ENCODE results near the gene ASL.

Gene ASL

DNA sequence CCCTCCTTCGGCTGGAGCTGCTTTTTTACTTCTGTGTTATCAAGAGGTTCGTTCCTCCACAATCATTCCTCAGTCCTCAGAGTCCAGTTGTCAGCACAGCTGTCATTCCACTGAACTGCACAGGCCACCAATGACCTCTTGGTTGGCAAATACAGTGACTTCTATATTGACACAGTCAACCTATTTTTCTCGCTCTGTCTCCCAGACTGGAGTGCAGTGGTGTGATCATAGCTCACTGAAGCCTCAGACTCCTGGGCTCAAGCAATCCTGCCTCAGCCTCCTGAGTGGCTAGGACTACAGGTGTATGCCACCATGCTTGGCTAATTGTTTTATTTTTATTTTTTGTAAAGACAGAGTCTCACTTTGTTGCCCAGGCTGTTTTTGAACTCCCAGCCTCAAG lies 66.7 kb downstream of the ASL start:
- H3K4me2 ChIP-seq (ENCODE audit: insufficient read depth, low read length, poor library complexity, severe bottlenecking) = no peak overlapping the region
- H2BK12ac ChIP-seq (ENCODE audit: low read length) = no peak overlapping the region
- no peak overlapping the region for H3K27ac ChIP-seq (replicated peaks; ENCODE audit: low read length)
- no peak overlapping the region for H4K91ac ChIP-seq (ENCODE audit: low read depth, low read length, poor library complexity)
- H2BK15ac ChIP-seq (ENCODE audit: low read length) = no peak overlapping the region
- WGBS, 2 donors (ENCODE audit: extremely low coverage in 2 of 2, insufficient read length in 2 of 2, insufficient replicate concordance in 1 of 2) = no CpG with 5 or more reads among the region's 3 CpGs
- no peak overlapping the region for H4K8ac ChIP-seq (ENCODE audit: low read depth, low read length)
- no peaks in the 10 kb centered on the region for H3K27me3 ChIP-seq (ENCODE audit: control insufficient read depth in 3 of 3, insufficient read depth in 3 of 3, low read depth in 1 of 3, low read length in 3 of 3)
- no peaks in the 10 kb centered on the region for H3K4me1 ChIP-seq (ENCODE audit: control insufficient read depth in 2 of 2, insufficient read depth in 1 of 2, low read depth in 1 of 2, low read length in 2 of 2)
- no peak overlapping the region for H3K18ac ChIP-seq (ENCODE audit: low read length)
- no peaks in the 10 kb centered on the region for H3K9me3 ChIP-seq (replicated peaks in 1 of 2; ENCODE audit: control insufficient read depth in 2 of 2, insufficient read depth in 1 of 2, low read depth in 1 of 2, low read length in 2 of 2)
- peaks cover 2% of the 10 kb centered on the region for H3K79me1 ChIP-seq (ENCODE audit: low read depth, low read length)
- H2AK5ac ChIP-seq (ENCODE audit: low read depth, low read length) = no peak overlapping the region
- no peak overlapping the region for H3K4me3 ChIP-seq (ENCODE audit: low read length in 2 of 2)
- H2BK5ac ChIP-seq (ENCODE audit: low read length) = no peak overlapping the region
- DNase-seq (ENCODE audit: low spot score) = no peak
- H2AFZ ChIP-seq (ENCODE audit: low read length) = no peak overlapping the region
- no peak overlapping the region for H2BK120ac ChIP-seq (ENCODE audit: low read depth, low read length)
- H3K36me3 ChIP-seq (replicated peaks in 1 of 2; ENCODE audit: control insufficient read depth in 2 of 2, insufficient read depth in 2 of 2, low read length in 2 of 2) = peaks cover 18 to 86% of the 10 kb centered on the region in 2 donors
- H3K23ac ChIP-seq (ENCODE audit: low read depth, low read length, poor library complexity) = no peak overlapping the region
- H3K4ac ChIP-seq (ENCODE audit: low read length) = no peak overlapping the region
- H3K14ac ChIP-seq (ENCODE audit: low read length) = no peak overlapping the region
- H3K9ac ChIP-seq (ENCODE audit: low read depth, low read length, poor library complexity) = no peak overlapping the region

DNA sequence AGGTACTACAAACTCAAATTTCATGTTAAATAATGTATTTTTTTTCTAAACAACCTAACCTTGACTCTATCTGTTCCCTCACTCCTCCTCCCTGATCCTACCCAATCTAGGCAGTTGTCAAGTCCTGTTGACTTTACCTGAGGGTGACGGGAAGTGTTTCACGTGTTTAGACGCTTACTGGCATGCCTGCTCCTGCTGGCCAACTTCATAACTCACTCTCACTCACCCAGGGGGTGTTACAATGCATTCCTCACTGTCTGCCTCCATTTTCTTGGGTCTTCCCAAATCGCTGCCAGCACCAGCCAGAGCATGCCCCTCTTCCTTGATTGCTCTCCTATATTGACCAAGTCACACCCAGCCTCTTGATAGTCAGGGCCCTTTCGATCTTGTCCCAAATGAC lies 67.4 kb downstream of the ASL start:
- no peak overlapping the region for H3K27ac ChIP-seq (replicated peaks; ENCODE audit: low read length)

More for the DNA sequence above, 67.4 kb downstream of the ASL start:
- no peak overlapping the region for H3K23ac ChIP-seq (ENCODE audit: low read depth, low read length, poor library complexity)
- no peaks in the 10 kb centered on the region for H3K9me3 ChIP-seq (replicated peaks in 1 of 2; ENCODE audit: control insufficient read depth in 2 of 2, insufficient read depth in 1 of 2, low read depth in 1 of 2, low read length in 2 of 2)
- H4K91ac ChIP-seq (ENCODE audit: low read depth, low read length, poor library complexity) = no peak overlapping the region
- no peak overlapping the region for H2AFZ ChIP-seq (ENCODE audit: low read length)
- H3K4me3 ChIP-seq (ENCODE audit: low read length in 2 of 2) = no peak overlapping the region
- no peaks in the 10 kb centered on the region for H3K27me3 ChIP-seq (ENCODE audit: control insufficient read depth in 3 of 3, insufficient read depth in 3 of 3, low read depth in 1 of 3, low read length in 3 of 3)
- no peak overlapping the region for H4K8ac ChIP-seq (ENCODE audit: low read depth, low read length)
- no peak overlapping the region for H3K4ac ChIP-seq (ENCODE audit: low read length)
- no peaks in the 10 kb centered on the region for H3K4me1 ChIP-seq (ENCODE audit: control insufficient read depth in 2 of 2, insufficient read depth in 1 of 2, low read depth in 1 of 2, low read length in 2 of 2)
- no peak overlapping the region for H2BK120ac ChIP-seq (ENCODE audit: low read depth, low read length)
- H3K79me1 ChIP-seq (ENCODE audit: low read depth, low read length) = peaks cover 2% of the 10 kb centered on the region
- no peak overlapping the region for H3K4me2 ChIP-seq (ENCODE audit: insufficient read depth, low read length, poor library complexity, severe bottlenecking)
- peaks cover 19 to 87% of the 10 kb centered on the region in 2 donors for H3K36me3 ChIP-seq (replicated peaks in 1 of 2; ENCODE audit: control insufficient read depth in 2 of 2, insufficient read depth in 2 of 2, low read length in 2 of 2)
- no peak overlapping the region for H2AK5ac ChIP-seq (ENCODE audit: low read depth, low read length)
- H3K9ac ChIP-seq (ENCODE audit: low read depth, low read length, poor library complexity) = no peak overlapping the region
- H3K18ac ChIP-seq (ENCODE audit: low read length) = no peak overlapping the region
- H2BK12ac ChIP-seq (ENCODE audit: low read length) = no peak overlapping the region
- no peak overlapping the region for H2BK5ac ChIP-seq (ENCODE audit: low read length)
- no peak overlapping the region for H3K14ac ChIP-seq (ENCODE audit: low read length)
- WGBS, 2 donors (ENCODE audit: extremely low coverage in 2 of 2, insufficient read length in 2 of 2, insufficient replicate concordance in 1 of 2) = no CpG with 5 or more reads among the region's 5 CpGs
- no peak overlapping the region for H2BK15ac ChIP-seq (ENCODE audit: low read length)
- DNase-seq (ENCODE audit: low spot score) = no peak
